ENCODE data around the gene PDE3A. TPM values are rescaled to one million over a fixed set of nuclear protein-coding genes. Genes with fewer than 3 reads are reported as not detected.

Gene PDE3A
- total RNA-seq, 1 experiment from 2014 or later: 19.9 TPM

GRCh38 chr12:20585055-20585625 is 216.8 kb downstream of the PDE3A start:
- Mint-ChIP-seq H3K36me3 (ENCODE audit: insufficient read depth, unreplicated experiment) (no peaks in the 10 kb centered on the region), H3K27me3 (ENCODE audit: unreplicated experiment) (no peaks in the 10 kb centered on the region), H3K27ac (ENCODE audit: unreplicated experiment) (no peak overlapping the region), H3K9me3 (ENCODE audit: low read depth, unreplicated experiment) (no peaks in the 10 kb centered on the region), H3K4me1 (ENCODE audit: low read depth, unreplicated experiment) (no peaks in the 10 kb centered on the region), H3K4me3 (ENCODE audit: low read depth, unreplicated experiment) (no peak overlapping the region)
- DNase-seq: no peak
- no peak for TF ChIP-seq CTCF (IDR thresholded peaks at IDR 0.05; ENCODE audit: unreplicated experiment)
- CTCF ChIA-PET: no interaction called here
- BruUV-seq (replicated peaks): no TSS peak
- intact Hi-C loops (cut with micrococcal nuclease; ENCODE audit: unreplicated experiment): no loop called here

GRCh38 chr12:20585913-20586312 is 217.6 kb downstream of the PDE3A start:
- no peaks in the 10 kb centered on the region for H3K9me3 Mint-ChIP-seq (ENCODE audit: low read depth, unreplicated experiment)
- H3K4me3 Mint-ChIP-seq (ENCODE audit: low read depth, unreplicated experiment): no peak overlapping the region
- DNase-seq: no peak
- TF ChIP-seq CTCF (IDR thresholded peaks at IDR 0.05; ENCODE audit: unreplicated experiment): no peak
- H3K36me3 Mint-ChIP-seq (ENCODE audit: insufficient read depth, unreplicated experiment): no peaks in the 10 kb centered on the region
- H3K27me3 Mint-ChIP-seq (ENCODE audit: unreplicated experiment): no peaks in the 10 kb centered on the region
- no TSS peak for BruUV-seq (replicated peaks)
- intact Hi-C loops (cut with micrococcal nuclease; ENCODE audit: unreplicated experiment): no loop called here
- CTCF ChIA-PET: no interaction called here
- H3K27ac Mint-ChIP-seq (ENCODE audit: unreplicated experiment): no peak overlapping the region
- no peaks in the 10 kb centered on the region for H3K4me1 Mint-ChIP-seq (ENCODE audit: low read depth, unreplicated experiment)

- Mint-ChIP-seq H3K27me3 (ENCODE audit: unreplicated experiment) (no peaks in the 10 kb centered on the region), H3K4me1 (ENCODE audit: low read depth, unreplicated experiment) (no peaks in the 10 kb centered on the region), H3K27ac (ENCODE audit: unreplicated experiment) (no peak overlapping the region), H3K4me3 (ENCODE audit: low read depth, unreplicated experiment) (no peak overlapping the region), H3K9me3 (ENCODE audit: low read depth, unreplicated experiment) (no peaks in the 10 kb centered on the region), H3K36me3 (ENCODE audit: insufficient read depth, unreplicated experiment) (no peaks in the 10 kb centered on the region)
- BruUV-seq (replicated peaks): no TSS peak
- no peak for TF ChIP-seq CTCF (IDR thresholded peaks at IDR 0.05; ENCODE audit: unreplicated experiment)
- CTCF ChIA-PET: no interaction called here
- intact Hi-C loops (cut with micrococcal nuclease; ENCODE audit: unreplicated experiment): no loop called here
- no peak for DNase-seq
These were observed 219.7 kb downstream of the PDE3A start for GRCh38 chr12:20588042-20588441.

GRCh38 chr12:20590570-20590969 is 222.2 kb downstream of the PDE3A start:
- no peak for DNase-seq
- no TSS peak for BruUV-seq (replicated peaks)
- intact Hi-C loops (cut with micrococcal nuclease; ENCODE audit: unreplicated experiment): no loop called here
- no peak for TF ChIP-seq CTCF (IDR thresholded peaks at IDR 0.05; ENCODE audit: unreplicated experiment)
- Mint-ChIP-seq H3K4me3 (ENCODE audit: low read depth, unreplicated experiment) (no peak overlapping the region), H3K27ac (ENCODE audit: unreplicated experiment) (no peak overlapping the region), H3K36me3 (ENCODE audit: insufficient read depth, unreplicated experiment) (no peaks in the 10 kb centered on the region), H3K27me3 (ENCODE audit: unreplicated experiment) (no peaks in the 10 kb centered on the region), H3K4me1 (ENCODE audit: low read depth, unreplicated experiment) (no peaks in the 10 kb centered on the region), H3K9me3 (ENCODE audit: low read depth, unreplicated experiment) (no peaks in the 10 kb centered on the region)
- CTCF ChIA-PET: no interaction called here
